HEK293 (cell line): ENCODE data around the gene KRT73.

Experiments used
- CTCF ChIA-PET: fragments of 350-600 bp; formaldehyde crosslinking; extraction: SDS; loops from one replicate; lab custom pipeline; 2021; ENCODE audit warnings: antibody characterized with exemption; lab: Yijun Ruan, JAX
- POLR2A ChIA-PET: fragments of 300-600 bp; formaldehyde crosslinking; extraction: SDS; loops from one replicate; lab custom pipeline; 2020; ENCODE audit warnings: antibody characterized with exemption, inconsistent platforms; lab: Yijun Ruan, JAX
- H3K27ac ChIP-seq: fragments of 200-500 bp; sonication (Bioruptor generic); 2 replicates; pipeline ENCODE4 v1.5.1; 2014; ENCODE audit warnings: low read depth, low read length, control low read depth, inconsistent platforms; ENCODE audit errors: extremely low read depth
- H3K36me3 ChIP-seq, 2 experiments: fragments of 200-500 bp in 1 of 2; sonication (Bioruptor generic) in 1 of 2; 1 replicate in 1 of 2; 2 replicates in 1 of 2; pipeline ENCODE4 v1.5.1; 2014 to 2017; ENCODE audit warnings: inconsistent platforms in 2 of 2, low read length in 2 of 2; ENCODE audit not compliant: control insufficient read depth in 2 of 2, insufficient read depth in 1 of 2
- H3K4me1 ChIP-seq: fragments of 200-500 bp; sonication (Bioruptor generic); 2 replicates; pipeline ENCODE4 v1.5.1; 2014; ENCODE audit warnings: mild to moderate bottlenecking, low read length, inconsistent platforms; ENCODE audit not compliant: control insufficient read depth, insufficient read depth
- H3K4me3 ChIP-seq: 2 replicates; pipeline ENCODE4 v1.5.1; 2011; ENCODE audit warnings: low read depth, mild to moderate bottlenecking, control low read depth, low read length, moderate library complexity
- H3K9me3 ChIP-seq: fragments of 200-500 bp; sonication (Bioruptor generic); 2 replicates; pipeline ENCODE4 v1.5.1; 2014; ENCODE audit warnings: low read depth, low read length, inconsistent platforms; ENCODE audit not compliant: control insufficient read depth, insufficient read depth
- ATF2 ChIP-seq: fragments of 450-650 bp; formaldehyde crosslinking; IDR thresholded peaks from 2 replicates; pipeline ENCODE4 v1.5.1; 2016; ENCODE audit warnings: missing biosample characterization, missing genetic modification characterization, low read depth
- EGR2 ChIP-seq: fragments of 450-650 bp; formaldehyde crosslinking; IDR thresholded peaks from 2 replicates; pipeline ENCODE4 v1.5.1; 2016; ENCODE audit warnings: low read depth, missing biosample characterization, missing genetic modification characterization
- KLF9 ChIP-seq: fragments of 450-650 bp; formaldehyde crosslinking; IDR thresholded peaks from 2 replicates; pipeline ENCODE4 v1.5.1; 2016; ENCODE audit warnings: missing biosample characterization, missing genetic modification characterization, low read depth
- OVOL3 ChIP-seq: fragments of 450-650 bp; formaldehyde crosslinking; IDR thresholded peaks from 2 replicates; pipeline ENCODE4 v1.5.1; 2016; ENCODE audit warnings: missing biosample characterization, missing genetic modification characterization
- TRIM28 ChIP-seq: IDR thresholded peaks from 2 replicates; pipeline ENCODE4 v1.6.1; 2011; ENCODE audit warnings: low read length, control low read depth, borderline replicate concordance
- YY2 ChIP-seq: fragments of 450-650 bp; formaldehyde crosslinking; IDR thresholded peaks from 2 replicates; pipeline ENCODE4 v1.5.1; 2016; ENCODE audit warnings: missing biosample characterization, missing genetic modification characterization
- ZBTB20 ChIP-seq: fragments of 450-650 bp; formaldehyde crosslinking; IDR thresholded peaks from 2 replicates; pipeline ENCODE4 v1.5.1; 2016; ENCODE audit warnings: missing biosample characterization, missing genetic modification characterization
- ZBTB21 ChIP-seq: fragments of 450-650 bp; formaldehyde crosslinking; IDR thresholded peaks from 2 replicates; pipeline ENCODE4 v1.5.1; 2017; ENCODE audit warnings: missing biosample characterization, missing genetic modification characterization
- ZFP37 ChIP-seq: fragments of 450-650 bp; formaldehyde crosslinking; IDR thresholded peaks from 2 replicates; pipeline ENCODE4 v1.5.1; 2016; ENCODE audit warnings: missing biosample characterization, missing genetic modification characterization
- ZNF114 ChIP-seq: fragments of 450-650 bp; formaldehyde crosslinking; IDR thresholded peaks from 2 replicates; pipeline ENCODE4 v1.5.0; 2017; ENCODE audit warnings: missing biosample characterization, missing genetic modification characterization
- ZNF132 ChIP-seq: fragments of 450-650 bp; formaldehyde crosslinking; IDR thresholded peaks from 2 replicates; pipeline ENCODE4 v1.5.1; 2017; ENCODE audit warnings: missing biosample characterization, missing genetic modification characterization, borderline replicate concordance
- ZNF157 ChIP-seq: fragments of 450-650 bp; formaldehyde crosslinking; IDR thresholded peaks from 2 replicates; pipeline ENCODE4 v1.5.1; 2016; ENCODE audit warnings: missing biosample characterization, missing genetic modification characterization
- ZNF211 ChIP-seq: fragments of 450-650 bp; formaldehyde crosslinking; IDR thresholded peaks from 2 replicates; pipeline ENCODE4 v1.5.1; 2016; ENCODE audit warnings: low read depth, missing biosample characterization, missing genetic modification characterization
- ZNF302 ChIP-seq: fragments of 450-650 bp; formaldehyde crosslinking; IDR thresholded peaks from 2 replicates; pipeline ENCODE4 v1.5.1; 2016; ENCODE audit warnings: missing biosample characterization, missing genetic modification characterization, low read depth
- ZNF354C ChIP-seq: fragments of 450-650 bp; formaldehyde crosslinking; IDR thresholded peaks from 2 replicates; pipeline ENCODE4 v1.5.1; 2016; ENCODE audit warnings: missing biosample characterization, missing genetic modification characterization, low read depth, borderline replicate concordance
- ZNF449 ChIP-seq: fragments of 450-650 bp; formaldehyde crosslinking; IDR thresholded peaks from 2 replicates; pipeline ENCODE4 v1.5.1; 2017; ENCODE audit warnings: missing biosample characterization, mild to moderate bottlenecking, missing genetic modification characterization, moderate library complexity
- ZNF544 ChIP-seq: fragments of 450-650 bp; formaldehyde crosslinking; IDR thresholded peaks from 2 replicates; pipeline ENCODE4 v1.5.0; 2017; ENCODE audit warnings: missing biosample characterization, missing genetic modification characterization
- ZNF549 ChIP-seq: fragments of 450-650 bp; IDR thresholded peaks from 2 replicates; pipeline ENCODE4 v1.5.1; 2018; ENCODE audit warnings: missing biosample characterization, missing genetic modification characterization, mild to moderate bottlenecking, inconsistent platforms, moderate library complexity
- ZNF561 ChIP-seq: fragments of 450-650 bp; IDR thresholded peaks from 2 replicates; pipeline ENCODE4 v1.5.1; 2018; ENCODE audit warnings: missing biosample characterization, missing genetic modification characterization, borderline replicate concordance
- ZNF585B ChIP-seq: fragments of 450-650 bp; formaldehyde crosslinking; IDR thresholded peaks from 2 replicates; pipeline ENCODE4 v1.5.1; 2016; ENCODE audit warnings: missing biosample characterization, missing genetic modification characterization
- ZNF596 ChIP-seq: fragments of 450-650 bp; IDR thresholded peaks from 2 replicates; pipeline ENCODE4 v1.5.0; 2018; ENCODE audit warnings: missing biosample characterization, mild to moderate bottlenecking, missing genetic modification characterization, moderate library complexity
- ZNF768 ChIP-seq: fragments of 450-650 bp; formaldehyde crosslinking; IDR thresholded peaks from 2 replicates; pipeline ENCODE4 v1.5.1; 2018; ENCODE audit warnings: missing biosample characterization, mild to moderate bottlenecking, missing genetic modification characterization
- ZNF791 ChIP-seq: fragments of 450-650 bp; formaldehyde crosslinking; IDR thresholded peaks from 2 replicates; pipeline ENCODE4 v1.5.1; 2016; ENCODE audit warnings: missing biosample characterization, missing genetic modification characterization
- TF ChIP-seq, protein P1 (sequence below): fragments of 450-650 bp; formaldehyde crosslinking; IDR thresholded peaks from 2 replicates; pipeline ENCODE4 v1.5.1; 2016; ENCODE audit warnings: missing biosample characterization, missing genetic modification characterization, borderline replicate concordance
- TF ChIP-seq, protein P2 (sequence below): fragments of 450-650 bp; formaldehyde crosslinking; IDR thresholded peaks from 2 replicates; pipeline ENCODE4 v1.5.1; 2016; ENCODE audit warnings: missing biosample characterization, missing genetic modification characterization
- TF ChIP-seq, protein P3 (sequence below): fragments of 450-650 bp; formaldehyde crosslinking; IDR thresholded peaks from 2 replicates; pipeline ENCODE4 v1.5.1; 2016; ENCODE audit warnings: missing biosample characterization, missing genetic modification characterization

The KRT73 gene

GRCh38 chr12:52601671-52602070, 16.7 kb downstream of the KRT73 start:
- Histone ChIP-seq H3K36me3 (no peaks in the 10 kb centered on the region), H3K4me3 (no peak overlapping the region), H3K4me1 (no peaks in the 10 kb centered on the region), H3K9me3 (no peaks in the 10 kb centered on the region), H3K27ac (no peak overlapping the region)
- ChIA-PET CTCF (interaction anchor here (0.9 kb wide), 1 partner anchor 18 kb away, joined by 5 read pairs; no protein-coding TSS in a partner anchor), POLR2A (no interaction called here)
- no peak for TF ChIP-seq ZNF449 (tag by site-specific recombination)
- TF ChIP-seq, protein P1, sequence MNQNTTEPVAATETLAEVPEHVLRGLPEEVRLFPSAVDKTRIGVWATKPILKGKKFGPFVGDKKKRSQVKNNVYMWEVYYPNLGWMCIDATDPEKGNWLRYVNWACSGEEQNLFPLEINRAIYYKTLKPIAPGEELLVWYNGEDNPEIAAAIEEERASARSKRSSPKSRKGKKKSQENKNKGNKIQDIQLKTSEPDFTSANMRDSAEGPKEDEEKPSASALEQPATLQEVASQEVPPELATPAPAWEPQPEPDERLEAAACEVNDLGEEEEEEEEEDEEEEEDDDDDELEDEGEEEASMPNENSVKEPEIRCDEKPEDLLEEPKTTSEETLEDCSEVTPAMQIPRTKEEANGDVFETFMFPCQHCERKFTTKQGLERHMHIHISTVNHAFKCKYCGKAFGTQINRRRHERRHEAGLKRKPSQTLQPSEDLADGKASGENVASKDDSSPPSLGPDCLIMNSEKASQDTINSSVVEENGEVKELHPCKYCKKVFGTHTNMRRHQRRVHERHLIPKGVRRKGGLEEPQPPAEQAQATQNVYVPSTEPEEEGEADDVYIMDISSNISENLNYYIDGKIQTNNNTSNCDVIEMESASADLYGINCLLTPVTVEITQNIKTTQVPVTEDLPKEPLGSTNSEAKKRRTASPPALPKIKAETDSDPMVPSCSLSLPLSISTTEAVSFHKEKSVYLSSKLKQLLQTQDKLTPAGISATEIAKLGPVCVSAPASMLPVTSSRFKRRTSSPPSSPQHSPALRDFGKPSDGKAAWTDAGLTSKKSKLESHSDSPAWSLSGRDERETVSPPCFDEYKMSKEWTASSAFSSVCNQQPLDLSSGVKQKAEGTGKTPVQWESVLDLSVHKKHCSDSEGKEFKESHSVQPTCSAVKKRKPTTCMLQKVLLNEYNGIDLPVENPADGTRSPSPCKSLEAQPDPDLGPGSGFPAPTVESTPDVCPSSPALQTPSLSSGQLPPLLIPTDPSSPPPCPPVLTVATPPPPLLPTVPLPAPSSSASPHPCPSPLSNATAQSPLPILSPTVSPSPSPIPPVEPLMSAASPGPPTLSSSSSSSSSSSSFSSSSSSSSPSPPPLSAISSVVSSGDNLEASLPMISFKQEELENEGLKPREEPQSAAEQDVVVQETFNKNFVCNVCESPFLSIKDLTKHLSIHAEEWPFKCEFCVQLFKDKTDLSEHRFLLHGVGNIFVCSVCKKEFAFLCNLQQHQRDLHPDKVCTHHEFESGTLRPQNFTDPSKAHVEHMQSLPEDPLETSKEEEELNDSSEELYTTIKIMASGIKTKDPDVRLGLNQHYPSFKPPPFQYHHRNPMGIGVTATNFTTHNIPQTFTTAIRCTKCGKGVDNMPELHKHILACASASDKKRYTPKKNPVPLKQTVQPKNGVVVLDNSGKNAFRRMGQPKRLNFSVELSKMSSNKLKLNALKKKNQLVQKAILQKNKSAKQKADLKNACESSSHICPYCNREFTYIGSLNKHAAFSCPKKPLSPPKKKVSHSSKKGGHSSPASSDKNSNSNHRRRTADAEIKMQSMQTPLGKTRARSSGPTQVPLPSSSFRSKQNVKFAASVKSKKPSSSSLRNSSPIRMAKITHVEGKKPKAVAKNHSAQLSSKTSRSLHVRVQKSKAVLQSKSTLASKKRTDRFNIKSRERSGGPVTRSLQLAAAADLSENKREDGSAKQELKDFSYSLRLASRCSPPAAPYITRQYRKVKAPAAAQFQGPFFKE (tag by site-specific recombination): no peak
- no peak for TF ChIP-seq KLF9 (tag by site-specific recombination)
- TF ChIP-seq YY2 (tag by site-specific recombination): no peak
- TF ChIP-seq ZNF768 (tag by site-specific recombination): no peak
- no peak for TF ChIP-seq ZNF561
- TF ChIP-seq EGR2 (tag by site-specific recombination): no peak
- TF ChIP-seq ZNF544 (tag by site-specific recombination): no peak
- TF ChIP-seq ZNF354C: no peak
- TF ChIP-seq ZNF132: no peak
- TF ChIP-seq ZNF549 (tag by site-specific recombination): no peak
- TF ChIP-seq ZBTB21 (tag by site-specific recombination): no peak
- no peak for TF ChIP-seq ZNF791 (tag by site-specific recombination)
- no peak for TF ChIP-seq OVOL3 (tag by site-specific recombination)
- TF ChIP-seq ZFP37: no peak
- no peak for TF ChIP-seq ZNF302 (tag by site-specific recombination)
- TF ChIP-seq ZNF157 (tag by site-specific recombination): no peak
- no peak for TF ChIP-seq ZNF596 (tag by site-specific recombination)
- TF ChIP-seq ZNF114: no peak

DNA sequence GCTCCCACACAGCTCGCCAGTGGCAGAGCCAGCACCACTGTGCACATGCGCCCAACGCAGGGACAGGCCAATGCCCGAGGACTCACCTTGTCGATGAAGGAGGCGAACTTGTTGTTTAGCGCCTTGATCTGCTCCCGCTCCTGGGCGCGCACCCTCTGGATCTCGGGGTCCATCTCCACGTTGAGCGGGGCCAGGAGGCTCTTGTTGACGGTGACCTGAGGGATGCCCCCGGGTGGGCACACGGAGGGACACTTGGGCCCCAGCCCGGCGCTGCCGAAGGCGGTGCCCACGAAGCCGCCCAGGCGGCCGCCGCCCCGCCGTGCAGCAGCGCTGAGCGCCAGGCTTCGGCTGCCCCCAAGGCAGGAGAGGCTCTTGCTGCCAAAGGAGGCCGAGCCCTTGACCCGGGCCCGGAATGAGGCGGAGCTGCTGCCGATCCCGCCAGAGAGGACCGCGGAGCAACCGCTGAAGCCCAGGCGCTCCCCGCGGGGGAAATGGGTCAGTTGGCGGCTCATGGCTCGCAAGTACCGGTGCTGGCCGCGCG, 17.3 kb downstream of the KRT73 start, which contains the start of gene KRT72:
Gene KRT72 (minus strand): TSS at position 523 of the 541 bp plus-strand sequence. CDS start 11 bp downstream, at position 512.
- ChIA-PET CTCF (no interaction called here), POLR2A (no interaction called here)
- Histone ChIP-seq H3K9me3 (no peaks in the 10 kb centered on the region), H3K4me1 (no peaks in the 10 kb centered on the region), H3K27ac (no peak within 1 kb of the TSS), H3K4me3 (no peak within 1 kb of the TSS), H3K36me3 (no peaks in the 10 kb centered on the region)
- no peak for TF ChIP-seq ZNF585B (tag by site-specific recombination)
- no peak for TF ChIP-seq ZNF211
- TF ChIP-seq, protein P2, sequence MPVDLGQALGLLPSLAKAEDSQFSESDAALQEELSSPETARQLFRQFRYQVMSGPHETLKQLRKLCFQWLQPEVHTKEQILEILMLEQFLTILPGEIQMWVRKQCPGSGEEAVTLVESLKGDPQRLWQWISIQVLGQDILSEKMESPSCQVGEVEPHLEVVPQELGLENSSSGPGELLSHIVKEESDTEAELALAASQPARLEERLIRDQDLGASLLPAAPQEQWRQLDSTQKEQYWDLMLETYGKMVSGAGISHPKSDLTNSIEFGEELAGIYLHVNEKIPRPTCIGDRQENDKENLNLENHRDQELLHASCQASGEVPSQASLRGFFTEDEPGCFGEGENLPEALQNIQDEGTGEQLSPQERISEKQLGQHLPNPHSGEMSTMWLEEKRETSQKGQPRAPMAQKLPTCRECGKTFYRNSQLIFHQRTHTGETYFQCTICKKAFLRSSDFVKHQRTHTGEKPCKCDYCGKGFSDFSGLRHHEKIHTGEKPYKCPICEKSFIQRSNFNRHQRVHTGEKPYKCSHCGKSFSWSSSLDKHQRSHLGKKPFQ (tag by site-specific recombination): no peak
- TF ChIP-seq ATF2 (tag by site-specific recombination): no peak
- no peak for TF ChIP-seq TRIM28
- TF ChIP-seq, protein P3, sequence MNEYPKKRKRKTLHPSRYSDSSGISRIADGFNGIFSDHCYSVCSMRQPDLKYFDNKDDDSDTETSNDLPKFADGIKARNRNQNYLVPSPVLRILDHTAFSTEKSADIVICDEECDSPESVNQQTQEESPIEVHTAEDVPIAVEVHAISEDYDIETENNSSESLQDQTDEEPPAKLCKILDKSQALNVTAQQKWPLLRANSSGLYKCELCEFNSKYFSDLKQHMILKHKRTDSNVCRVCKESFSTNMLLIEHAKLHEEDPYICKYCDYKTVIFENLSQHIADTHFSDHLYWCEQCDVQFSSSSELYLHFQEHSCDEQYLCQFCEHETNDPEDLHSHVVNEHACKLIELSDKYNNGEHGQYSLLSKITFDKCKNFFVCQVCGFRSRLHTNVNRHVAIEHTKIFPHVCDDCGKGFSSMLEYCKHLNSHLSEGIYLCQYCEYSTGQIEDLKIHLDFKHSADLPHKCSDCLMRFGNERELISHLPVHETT: no peak
- TF ChIP-seq ZBTB20: no peak
